Heart left ventricle (tissue), 13 donors: ENCODE measurements around the gene MADCAM1.

Source experiments
- CTCF ChIP-seq, 12 donors: fragments of 200-600 bp; sonication (generic) in 4 of 12; IDR thresholded peaks; one replicate each; pipeline versions ENCODE4 v1.5.0 to v1.8.0; 2018 to 2022; ENCODE audit warnings: antibody characterized with exemption in 12 of 12, mild to moderate bottlenecking in 5 of 12
- POLR2A ChIP-seq, 2 donors: fragments of 450-650 bp; IDR thresholded peaks; one replicate each; pipeline ENCODE4 v1.6.1; 2017; ENCODE audit warnings: antibody characterized with exemption in 2 of 2, mild to moderate bottlenecking in 2 of 2, moderate library complexity in 2 of 2
- donor health status: ischemic (EF 13 %, LVEDD 7.1; RV severe dilation, severe dysfunction).
- donor health status: DM: no; HTN: yes; CAD: no.
- donor health status: DM: no; HTN: no; CAD: no.
- donor health status: ischemic (EF 25% LVEDD 6.9; RV normal size, moderate dysfunction).
- donor health status: ischemic (EF 25% LVEDD 5.7; RV mildly dilated, moderate dysfunction).
- donor health status: ischemic (EF 35%, LVEDD 5.7; RV mildly dilated, moderate dysfunction).
- donor health status: nonischemic (EF 11% LVEDD 7.7; RV severe dilation, severe dysfunction).
- donor health status: DM: yes; HTN: yes; CAD: no.
- donor health status: PGD.
- donor health status: ischemic (EF 29% LVEDD 5.4; RV normal size, mild dysfunction).
- donor health status: nonischemic (EF 23%, LVEDD 6.1; RV moderate dilation, normal function).

DNA sequence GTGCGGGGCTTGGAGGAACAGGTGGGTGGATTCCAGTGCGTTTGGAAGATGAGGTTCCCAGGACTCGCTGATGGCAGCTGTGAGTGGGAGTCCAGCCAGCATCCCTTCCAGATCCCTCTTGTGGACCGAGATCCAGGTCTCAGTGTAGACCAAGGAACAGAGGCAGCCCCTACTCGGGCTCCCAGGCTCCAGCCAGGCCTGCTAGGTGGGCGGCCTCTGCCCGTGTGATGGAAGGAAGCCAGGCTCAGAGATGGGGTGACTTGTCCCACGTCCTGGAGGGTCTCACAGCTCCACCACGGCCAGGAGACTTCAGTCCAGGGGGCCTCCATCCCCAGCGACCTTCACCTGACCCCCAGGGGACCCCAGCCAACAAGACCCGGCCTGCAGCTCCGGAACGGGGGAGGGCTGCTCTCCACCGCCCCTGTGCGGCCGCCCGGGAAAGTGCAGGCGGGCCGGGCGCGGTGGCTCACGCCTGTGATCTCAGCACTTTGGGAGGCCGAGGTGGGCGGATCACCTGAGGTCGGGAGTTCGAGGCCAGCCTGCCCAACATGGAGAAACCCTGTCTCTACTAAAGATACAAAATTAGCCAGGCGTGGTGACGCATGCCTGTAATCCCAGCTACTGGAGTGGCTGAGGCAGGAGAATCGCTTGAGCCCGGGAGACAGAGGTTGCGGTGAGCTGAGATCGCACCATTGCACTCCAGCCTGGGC, 729 bp upstream of the MADCAM1 start:
- TF ChIP-seq CTCF (IDR thresholded peaks at IDR 0.05) (peak; percentile 42 to 77 (median 65)), POLR2A (IDR thresholded peaks at IDR 0.05) (no peak)
